GM19193 (cell line): ENCODE data around the gene ABI3.

Source experiments
- POLR2A ChIP-seq: IDR thresholded peaks from 4 replicates; pipeline ENCODE4 v1.6.1; 2011; ENCODE audit not compliant: insufficient read depth, insufficient read length; ENCODE audit errors: extremely low read depth

ABI3 gene

GRCh38 chr17:49210158-49211029, at the start of gene ABI3, which contains the start of gene GNGT2:
ABI3 (plus strand) TSS chr17:49210707; CDS start chr17:49210725, 18 bp downstream.
GNGT2 (minus strand) TSS chr17:49210574; CDS start chr17:49207422, 3,152 bp downstream.
- TF ChIP-seq POLR2A = peak; percentile 97

GRCh38 chr17:49162866-49163265, 47.6 kb upstream of the ABI3 start:
- no peak for TF ChIP-seq POLR2A

GRCh38 chr17:49165143-49165542, 45.4 kb upstream of the ABI3 start:
- TF ChIP-seq POLR2A = no peak

GRCh38 chr17:49168706-49169105, 41.8 kb upstream of the ABI3 start:
- no peak for TF ChIP-seq POLR2A

- TF ChIP-seq POLR2A = no peak
Measured at GRCh38 chr17:49170216-49170615, 40.3 kb upstream of the ABI3 start.

GRCh38 chr17:49180303-49180702, 30.2 kb upstream of the ABI3 start:
- TF ChIP-seq POLR2A = no peak

GRCh38 chr17:49180998-49181635, 29.4 kb upstream of the ABI3 start:
- TF ChIP-seq POLR2A = no peak

GRCh38 chr17:49183341-49183740, 27.2 kb upstream of the ABI3 start:
- no peak for TF ChIP-seq POLR2A

- no peak for TF ChIP-seq POLR2A
Measured at GRCh38 chr17:49183801-49184200, 26.7 kb upstream of the ABI3 start.

- no peak for TF ChIP-seq POLR2A
Measured at GRCh38 chr17:49187301-49187700, 23.2 kb upstream of the ABI3 start.

GRCh38 chr17:49190932-49191331, 19.6 kb upstream of the ABI3 start:
- TF ChIP-seq POLR2A = no peak

- TF ChIP-seq POLR2A = no peak
Measured at GRCh38 chr17:49191409-49191916, 19.0 kb upstream of the ABI3 start.

- peak; percentile 69 for TF ChIP-seq POLR2A
Measured at GRCh38 chr17:49191917-49192741, 18.4 kb upstream of the ABI3 start.

GRCh38 chr17:49193513-49194296, 16.8 kb upstream of the ABI3 start:
- TF ChIP-seq POLR2A = peak; percentile 23

- TF ChIP-seq POLR2A = no peak
Measured at GRCh38 chr17:49194297-49194607, 16.3 kb upstream of the ABI3 start.

- no peak for TF ChIP-seq POLR2A
Measured at GRCh38 chr17:49195751-49196150, 14.8 kb upstream of the ABI3 start.
